Upper lobe of left lung (tissue), 6 donors: ENCODE data around the gene HPX. TPM values are rescaled to one million over a fixed set of nuclear protein-coding genes. Genes with fewer than 3 reads are reported as not detected.

ENCODE experiments used
- ATAC-seq, 2 donors: fragments of 200-7000 bp; cut with Tn5 transposase; one replicate each; pipeline ENCODE4 v1.9.1; 2022; ENCODE audit warnings: mild to moderate bottlenecking in 2 of 2, moderate library complexity in 2 of 2; ENCODE audit not compliant: low FRiP score in 2 of 2
- DNase-seq, 2 donors: peaks; one replicate each; pipeline ENCODE4 v3.0.0-alpha.2; 2019 to 2020
- H3K27ac ChIP-seq, 4 donors: fragments of 200-600 bp; sonication (generic); one replicate each; pipeline ENCODE4 v1.5.1; 2016 to 2019
- H3K27me3 ChIP-seq, 4 donors: fragments of 200-600 bp; sonication (generic); one replicate each; pipeline ENCODE4 v1.5.1; 2017 to 2019
- H3K36me3 ChIP-seq, 4 donors: fragments of 200-600 bp; sonication (generic); one replicate each; pipeline ENCODE4 v1.5.1; 2016 to 2019
- H3K4me1 ChIP-seq, 4 donors: fragments of 200-600 bp; sonication (generic); one replicate each; pipeline ENCODE4 v1.5.1; 2018 to 2019
- H3K4me3 ChIP-seq, 4 donors: fragments of 200-600 bp; sonication (generic); one replicate each; pipeline ENCODE4 v1.5.1; 2017 to 2019; ENCODE audit warnings: mild to moderate bottlenecking in 2 of 4, moderate library complexity in 1 of 4
- H3K9me3 ChIP-seq, 4 donors: fragments of 200-600 bp; sonication (generic); one replicate each; pipeline ENCODE4 v1.5.1; 2018 to 2019
- EP300 ChIP-seq, 4 donors: sonication (generic); formaldehyde crosslinking; IDR thresholded peaks; one replicate each; pipeline ENCODE4 v1.5.1; 2017; ENCODE audit warnings: antibody characterized with exemption in 4 of 4, control low read depth in 2 of 4
- POLR2A ChIP-seq, 4 donors: fragments of 450-650 bp; IDR thresholded peaks; one replicate each; pipeline ENCODE4 v1.5.1; 2016 to 2017; ENCODE audit warnings: antibody characterized with exemption in 4 of 4, mild to moderate bottlenecking in 2 of 4
- POLR2AphosphoS5 ChIP-seq, 2 donors: sonication (generic); formaldehyde crosslinking; IDR thresholded peaks; one replicate each; pipeline ENCODE4 v1.5.1; 2017; ENCODE audit warnings: antibody characterized with exemption in 2 of 2
- WGBS, 2 donors: methylation state at CpG; one replicate each; pipeline ENCODE4 v1.1.5; 2017 to 2018; 5-methylcytosine and 5-hydroxymethylcytosine counted together
- total RNA-seq, 6 donors: library from RNA; depleted of rRNA in 4 of 6; stranded (reverse); fragments of >200 nt in 4 of 6; gene quantifications; one replicate each; pipeline versions ENCODE4 v1.1.0 to v1.2.1, GENCODE V29; 2016 to 2021
- TF ChIP-seq, protein P1 (sequence below), 6 experiments: fragments of 450-650 bp in 4 of 6; fragments of 200-600 bp in 2 of 6; sonication (generic) in 2 of 6; IDR thresholded peaks; one replicate each; pipeline ENCODE4 v1.5.1; 2016 to 2019; ENCODE audit warnings: antibody characterized with exemption in 6 of 6
- donor health status: DM: no; HTN: no; CAD: no; lungs with moderate emphysema.
- donor health status: DM: no; HTN: yes; CAD: no; lungs with severe emphysema.

The HPX gene
- total RNA-seq, 6 donors from 2014 or later = 0.67 to 3.6 (median 2.6) TPM

DNA sequence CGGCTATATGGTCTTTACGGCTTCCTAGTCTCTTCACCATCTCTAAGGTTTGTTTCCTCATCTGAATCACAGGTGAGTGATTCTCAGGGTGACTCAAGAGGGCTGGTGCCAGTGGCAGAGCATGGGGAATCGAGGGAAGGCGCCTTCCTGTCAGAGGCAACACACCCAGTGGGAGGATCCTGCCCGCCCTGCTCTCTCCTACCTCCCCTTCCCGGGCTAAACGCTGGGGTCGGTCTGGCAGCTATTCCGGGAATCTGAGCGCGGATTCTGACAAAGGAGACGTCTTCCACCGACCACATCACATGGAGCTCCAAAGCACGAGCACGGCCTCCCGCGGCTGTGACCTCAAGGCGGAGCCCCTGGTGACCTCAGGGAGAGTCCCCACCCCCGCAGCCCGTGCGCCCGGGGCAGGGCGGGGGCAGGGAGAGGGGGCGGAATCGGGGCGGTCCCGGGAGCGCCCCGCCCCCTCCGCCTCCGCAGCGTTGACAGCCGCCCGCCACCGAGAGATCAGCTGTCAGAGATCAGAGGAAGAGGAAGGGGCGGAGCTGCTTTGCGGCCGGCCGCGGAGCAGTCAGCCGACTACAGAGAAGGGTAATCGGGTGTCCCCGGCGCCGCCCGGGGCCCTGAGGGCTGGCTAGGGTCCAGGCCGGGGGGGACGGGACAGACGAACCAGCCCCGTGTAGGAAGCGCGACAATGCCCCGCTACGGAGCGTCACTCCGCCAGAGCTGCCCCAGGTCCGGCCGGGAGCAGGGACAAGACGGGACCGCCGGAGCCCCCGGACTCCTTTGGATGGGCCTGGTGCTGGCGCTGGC lies 50.7 kb downstream of the HPX start, which contains the start of gene SMPD1:
Gene SMPD1 (plus strand): TSS at position 570 of the 813 bp plus-strand sequence. CDS start 125 bp downstream, at position 695.
- Histone ChIP-seq H3K9me3 (no peaks in the 10 kb centered on the region), H3K4me3 (peak within 1 kb of the TSS; percentile 68 to 88 (median 76)), H3K27me3 (no peaks in the 10 kb centered on the region), H3K4me1 (peaks cover 29 to 49% (median 33%) of the 10 kb centered on the region in 4 donors), H3K27ac (peak within 1 kb of the TSS; percentile 88 to 96 (median 92)), H3K36me3 (peaks cover 0 to 29% (median 9%) of the 10 kb centered on the region in 4 donors)
- peak; percentile 99 for ATAC-seq
- TF ChIP-seq POLR2AphosphoS5 (IDR thresholded peaks at IDR 0.05) (peak; percentile 89), EP300 (IDR thresholded peaks at IDR 0.05) (peak in 2 of 4 donors; percentile 25 to 69), POLR2A (IDR thresholded peaks at IDR 0.05) (peak in 3 of 4 donors; percentile 62 to 92 (median 83))
- TF ChIP-seq, protein P1, sequence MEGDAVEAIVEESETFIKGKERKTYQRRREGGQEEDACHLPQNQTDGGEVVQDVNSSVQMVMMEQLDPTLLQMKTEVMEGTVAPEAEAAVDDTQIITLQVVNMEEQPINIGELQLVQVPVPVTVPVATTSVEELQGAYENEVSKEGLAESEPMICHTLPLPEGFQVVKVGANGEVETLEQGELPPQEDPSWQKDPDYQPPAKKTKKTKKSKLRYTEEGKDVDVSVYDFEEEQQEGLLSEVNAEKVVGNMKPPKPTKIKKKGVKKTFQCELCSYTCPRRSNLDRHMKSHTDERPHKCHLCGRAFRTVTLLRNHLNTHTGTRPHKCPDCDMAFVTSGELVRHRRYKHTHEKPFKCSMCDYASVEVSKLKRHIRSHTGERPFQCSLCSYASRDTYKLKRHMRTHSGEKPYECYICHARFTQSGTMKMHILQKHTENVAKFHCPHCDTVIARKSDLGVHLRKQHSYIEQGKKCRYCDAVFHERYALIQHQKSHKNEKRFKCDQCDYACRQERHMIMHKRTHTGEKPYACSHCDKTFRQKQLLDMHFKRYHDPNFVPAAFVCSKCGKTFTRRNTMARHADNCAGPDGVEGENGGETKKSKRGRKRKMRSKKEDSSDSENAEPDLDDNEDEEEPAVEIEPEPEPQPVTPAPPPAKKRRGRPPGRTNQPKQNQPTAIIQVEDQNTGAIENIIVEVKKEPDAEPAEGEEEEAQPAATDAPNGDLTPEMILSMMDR (IDR thresholded peaks at IDR 0.05) = no peak
- peak; percentile 98 for DNase-seq
- WGBS, 2 donors = 4 to 14% methylated on average over 2 to 10 of the region's 63 CpGs

DNA sequence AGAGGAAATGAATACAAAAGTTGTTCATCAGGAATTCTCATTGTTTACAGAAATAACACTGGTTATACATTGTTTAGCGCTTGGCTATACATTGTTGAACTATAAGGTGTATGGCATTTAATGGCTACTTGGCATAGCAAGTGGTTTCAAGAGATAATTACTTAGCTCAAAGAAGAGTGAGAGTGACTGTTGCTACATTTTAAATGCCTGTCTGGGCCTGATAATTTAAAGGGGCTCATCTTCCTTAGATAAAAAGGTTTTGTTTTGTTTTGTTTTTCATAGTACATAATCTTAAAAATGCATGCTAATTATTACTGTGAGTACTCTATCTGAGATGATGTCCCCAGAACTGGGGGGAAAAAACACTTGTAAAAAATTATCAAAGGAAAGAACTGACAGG lies 52.0 kb downstream of the HPX start:
- WGBS, 2 donors = 89% methylated on average over 1 of the region's 1 CpG
- no peak for ATAC-seq

DNA sequence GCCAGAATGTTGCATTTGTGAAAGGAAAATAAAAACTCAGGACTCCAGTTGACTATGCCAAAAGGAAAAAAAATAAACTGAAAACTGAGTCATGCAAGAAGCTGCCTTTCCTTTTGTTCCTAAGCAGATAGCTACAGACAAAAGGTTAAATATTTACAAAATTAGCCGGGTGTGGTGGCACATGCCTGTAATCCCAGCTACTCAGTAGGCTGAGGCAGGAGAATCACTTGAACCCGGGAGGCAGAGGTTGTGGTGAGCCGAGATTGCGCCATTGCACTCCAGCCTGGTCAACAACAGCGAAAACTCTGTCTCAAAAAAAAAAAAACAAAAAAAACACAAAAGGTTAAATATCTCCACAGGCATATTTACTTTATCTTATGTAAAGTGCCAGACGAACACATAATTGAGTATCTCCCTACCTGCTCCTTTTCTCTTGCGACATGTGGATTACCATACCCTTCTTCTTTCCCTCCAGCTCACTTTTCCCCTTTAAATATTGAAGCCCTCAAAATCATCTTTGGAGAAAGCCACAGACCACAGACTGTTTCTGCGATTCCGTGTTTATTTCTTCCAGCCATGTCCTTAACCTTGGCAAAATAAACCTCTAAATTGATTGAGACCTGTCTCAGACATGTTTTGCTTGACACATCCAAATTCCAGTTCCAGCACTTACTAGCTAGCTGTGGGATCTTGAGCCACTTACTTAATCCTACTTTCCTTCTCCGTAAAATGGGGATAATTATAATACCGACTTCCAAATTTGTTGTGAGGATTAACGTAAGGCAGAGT lies 52.8 kb downstream of the HPX start:
- WGBS, 2 donors = 48 to 51% methylated on average over 12 of the region's 12 CpGs
- Histone ChIP-seq H3K27me3 (no peaks in the 10 kb centered on the region), H3K9me3 (no peaks in the 10 kb centered on the region), H3K27ac (peak overlapping the region; percentile 88 to 96 (median 92)), H3K4me3 (no peak overlapping the region), H3K36me3 (peaks cover 0 to 8% (median 0%) of the 10 kb centered on the region in 4 donors), H3K4me1 (peaks cover 29 to 43% (median 33%) of the 10 kb centered on the region in 4 donors)
- DNase-seq = no peak
- no peak for ATAC-seq
- TF ChIP-seq EP300 (IDR thresholded peaks at IDR 0.05) (no peak), POLR2AphosphoS5 (IDR thresholded peaks at IDR 0.05) (no peak), POLR2A (IDR thresholded peaks at IDR 0.05) (no peak)
- TF ChIP-seq, protein P1 (IDR thresholded peaks at IDR 0.05) = no peak

More for the DNA sequence above, 52.0 kb downstream of the HPX start:
- DNase-seq = no peak
- Histone ChIP-seq H3K27ac (peak overlapping the region; percentile 88 to 96 (median 92)), H3K4me1 (peaks cover 29 to 49% (median 33%) of the 10 kb centered on the region in 4 donors), H3K9me3 (no peaks in the 10 kb centered on the region), H3K27me3 (no peaks in the 10 kb centered on the region), H3K4me3 (no peak overlapping the region), H3K36me3 (peaks cover 0 to 16% (median 2%) of the 10 kb centered on the region in 4 donors)
- TF ChIP-seq POLR2AphosphoS5 (IDR thresholded peaks at IDR 0.05) = no peak
- TF ChIP-seq, protein P1 (IDR thresholded peaks at IDR 0.05) = no peak
- TF ChIP-seq EP300 (IDR thresholded peaks at IDR 0.05) = no peak
- no peak for TF ChIP-seq POLR2A (IDR thresholded peaks at IDR 0.05)

DNA sequence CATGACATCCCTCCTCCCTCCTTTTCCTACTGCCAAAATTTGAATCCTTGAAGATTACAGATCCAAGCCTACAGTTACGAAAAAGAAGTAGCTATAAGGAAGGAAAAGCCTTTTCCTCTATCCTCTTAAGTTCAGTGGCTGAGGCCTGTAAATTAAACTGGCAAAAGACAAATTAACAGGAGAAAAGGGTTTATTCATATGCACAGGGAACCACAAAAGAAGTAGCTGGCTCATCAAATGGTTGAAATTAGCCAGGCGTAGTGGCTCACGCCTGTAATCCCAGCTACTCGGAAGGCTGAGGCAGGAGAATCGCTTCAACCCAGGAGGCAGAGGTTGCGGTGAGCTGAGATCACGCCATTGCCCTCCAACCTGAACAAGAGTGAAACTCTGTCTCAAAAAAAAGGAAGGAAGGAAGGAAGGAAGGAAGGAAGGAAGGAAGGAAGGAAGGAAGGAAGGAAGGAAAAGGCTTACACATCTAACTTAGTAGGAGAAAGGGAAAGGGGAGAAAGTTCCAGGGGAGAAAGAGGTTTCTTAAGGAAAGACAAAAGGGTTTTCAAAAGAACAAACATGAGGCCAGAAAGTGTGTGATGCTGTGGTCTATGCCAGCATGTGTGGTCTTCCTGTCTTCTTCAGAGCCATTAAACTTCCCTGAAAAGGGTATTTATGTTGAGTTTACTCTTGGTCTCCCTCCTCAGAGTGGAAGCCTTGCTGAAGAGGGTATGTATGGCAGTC lies 55.6 kb downstream of the HPX start:
- TF ChIP-seq, protein P1 (IDR thresholded peaks at IDR 0.05) = no peak
- TF ChIP-seq EP300 (IDR thresholded peaks at IDR 0.05) (no peak), POLR2A (IDR thresholded peaks at IDR 0.05) (no peak), POLR2AphosphoS5 (IDR thresholded peaks at IDR 0.05) (no peak)
- DNase-seq = no peak
- no peak overlapping the region for H3K4me3 ChIP-seq
- H3K27ac ChIP-seq = no peak overlapping the region
- no peaks in the 10 kb centered on the region for H3K27me3 ChIP-seq
- H3K36me3 ChIP-seq = no peaks in the 10 kb centered on the region
- H3K9me3 ChIP-seq = no peaks in the 10 kb centered on the region
- peaks cover 16 to 26% (median 19%) of the 10 kb centered on the region in 4 donors for H3K4me1 ChIP-seq
- ATAC-seq = no peak
- 93 to 97% methylated on average over 7 of the region's 7 CpGs for WGBS, 2 donors
